Esophagus muscularis mucosa (tissue), 4 donors: ENCODE data around the gene SEC22A.

ENCODE experiments used
- EP300 ChIP-seq: sonication (generic); formaldehyde crosslinking; IDR thresholded peaks from one replicate; pipeline ENCODE4 v1.6.1; 2017; ENCODE audit warnings: antibody characterized with exemption
- POLR2A ChIP-seq: fragments of 450-650 bp; IDR thresholded peaks from one replicate; pipeline ENCODE4 v1.6.1; 2017; ENCODE audit warnings: antibody characterized with exemption, moderate library complexity, mild to moderate bottlenecking, low read depth
- TF ChIP-seq, protein P1 (sequence below), 3 experiments: fragments of 200-600 bp in 2 of 3; fragments of 450-650 bp in 1 of 3; sonication (generic) in 2 of 3; IDR thresholded peaks; one replicate each; pipeline ENCODE4 v1.5.1; 2017 to 2019; ENCODE audit warnings: antibody characterized with exemption in 3 of 3, mild to moderate bottlenecking in 2 of 3, moderate library complexity in 1 of 3

GRCh38 chr3:123319760-123320159 lies 118.0 kb downstream of the SEC22A start:
- no peak for TF ChIP-seq POLR2A
- TF ChIP-seq, protein P1, sequence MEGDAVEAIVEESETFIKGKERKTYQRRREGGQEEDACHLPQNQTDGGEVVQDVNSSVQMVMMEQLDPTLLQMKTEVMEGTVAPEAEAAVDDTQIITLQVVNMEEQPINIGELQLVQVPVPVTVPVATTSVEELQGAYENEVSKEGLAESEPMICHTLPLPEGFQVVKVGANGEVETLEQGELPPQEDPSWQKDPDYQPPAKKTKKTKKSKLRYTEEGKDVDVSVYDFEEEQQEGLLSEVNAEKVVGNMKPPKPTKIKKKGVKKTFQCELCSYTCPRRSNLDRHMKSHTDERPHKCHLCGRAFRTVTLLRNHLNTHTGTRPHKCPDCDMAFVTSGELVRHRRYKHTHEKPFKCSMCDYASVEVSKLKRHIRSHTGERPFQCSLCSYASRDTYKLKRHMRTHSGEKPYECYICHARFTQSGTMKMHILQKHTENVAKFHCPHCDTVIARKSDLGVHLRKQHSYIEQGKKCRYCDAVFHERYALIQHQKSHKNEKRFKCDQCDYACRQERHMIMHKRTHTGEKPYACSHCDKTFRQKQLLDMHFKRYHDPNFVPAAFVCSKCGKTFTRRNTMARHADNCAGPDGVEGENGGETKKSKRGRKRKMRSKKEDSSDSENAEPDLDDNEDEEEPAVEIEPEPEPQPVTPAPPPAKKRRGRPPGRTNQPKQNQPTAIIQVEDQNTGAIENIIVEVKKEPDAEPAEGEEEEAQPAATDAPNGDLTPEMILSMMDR (IDR thresholded peaks at IDR 0.05) = no peak
- TF ChIP-seq EP300 = no peak
